KG1 (cell line): Measurements from ENCODE around the gene UFD1.
"Not testable (repeated sequence)": the region's sequence is repeated elsewhere in the genome, so short reads cannot be mapped to it uniquely, and the experiment has no call there.

ENCODE experiments used
- DNase-seq: peaks from one replicate; lab custom pipeline; 2025; lab: John Stamatoyannopoulos, UW

Gene UFD1

DNA sequence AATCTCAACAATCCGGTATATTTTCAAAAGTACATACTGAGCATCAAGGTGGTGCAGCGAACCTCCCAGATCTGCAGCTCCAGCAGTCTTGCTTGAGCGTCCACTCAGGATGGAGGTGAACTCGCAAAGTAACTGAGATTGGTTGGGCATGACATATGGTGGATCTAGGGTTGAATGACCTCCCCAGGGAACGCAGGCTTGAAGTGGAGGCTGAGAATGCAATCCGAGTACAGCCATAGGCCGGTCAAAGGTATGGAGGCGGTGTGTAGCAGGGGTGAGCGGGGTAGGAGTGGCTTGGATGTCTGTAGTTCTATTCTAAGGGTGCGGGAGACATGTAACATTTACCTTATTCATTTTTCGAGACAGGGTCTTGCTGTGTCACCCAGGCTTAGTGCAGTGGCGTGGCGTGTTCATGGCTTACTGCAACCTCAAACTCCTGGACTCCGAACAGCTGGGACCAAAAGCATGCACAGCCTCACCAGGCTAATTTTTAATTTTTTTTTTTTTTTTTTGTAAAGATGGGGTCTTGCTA is 30.9 kb downstream of the UFD1 start:
- DNase-seq, result no peak

DNA sequence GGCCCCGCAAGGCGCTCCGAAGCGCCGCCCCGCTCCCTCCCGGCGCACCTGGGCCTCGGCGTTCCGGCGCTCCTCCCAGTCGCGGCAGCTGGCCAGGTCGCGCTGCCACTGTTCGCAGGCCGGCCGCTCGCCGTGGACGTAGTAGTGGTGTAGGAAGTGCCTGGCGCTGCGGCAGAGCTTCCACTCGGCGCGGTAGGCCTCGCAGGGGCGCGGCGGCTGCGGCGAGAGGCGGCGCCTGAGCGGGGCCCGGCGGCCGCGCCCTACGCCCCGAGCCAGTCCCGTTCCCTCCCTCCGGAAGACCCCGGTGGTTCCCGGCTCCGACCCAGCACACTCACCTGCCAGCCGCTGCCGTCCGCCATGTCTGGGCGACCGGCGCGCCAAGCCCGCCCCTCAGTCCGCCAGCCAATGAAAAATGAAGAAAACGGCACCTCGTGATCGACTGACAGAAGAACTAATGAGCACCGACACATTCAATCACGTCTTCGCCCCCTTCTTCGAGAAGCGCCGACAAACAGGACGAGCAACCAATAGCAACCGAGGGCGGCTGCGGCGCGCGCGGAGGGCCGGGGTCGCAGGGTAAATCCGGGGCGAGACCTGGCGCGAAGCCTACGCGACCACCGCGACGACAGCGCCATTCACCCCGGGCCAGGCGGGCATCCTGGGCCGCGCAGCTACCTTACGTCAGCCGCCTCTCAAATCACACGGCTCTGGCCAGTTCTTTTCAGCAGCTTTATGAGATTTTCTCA is 31.5 kb downstream of the UFD1 start, which contains the start of gene C22orf39:
Gene C22orf39, minus strand, starts transcription at position 382 of the 746 bp plus-strand sequence. Its CDS starts 23 bp downstream, at position 359.
- DNase-seq, result peak; percentile 80

DNA sequence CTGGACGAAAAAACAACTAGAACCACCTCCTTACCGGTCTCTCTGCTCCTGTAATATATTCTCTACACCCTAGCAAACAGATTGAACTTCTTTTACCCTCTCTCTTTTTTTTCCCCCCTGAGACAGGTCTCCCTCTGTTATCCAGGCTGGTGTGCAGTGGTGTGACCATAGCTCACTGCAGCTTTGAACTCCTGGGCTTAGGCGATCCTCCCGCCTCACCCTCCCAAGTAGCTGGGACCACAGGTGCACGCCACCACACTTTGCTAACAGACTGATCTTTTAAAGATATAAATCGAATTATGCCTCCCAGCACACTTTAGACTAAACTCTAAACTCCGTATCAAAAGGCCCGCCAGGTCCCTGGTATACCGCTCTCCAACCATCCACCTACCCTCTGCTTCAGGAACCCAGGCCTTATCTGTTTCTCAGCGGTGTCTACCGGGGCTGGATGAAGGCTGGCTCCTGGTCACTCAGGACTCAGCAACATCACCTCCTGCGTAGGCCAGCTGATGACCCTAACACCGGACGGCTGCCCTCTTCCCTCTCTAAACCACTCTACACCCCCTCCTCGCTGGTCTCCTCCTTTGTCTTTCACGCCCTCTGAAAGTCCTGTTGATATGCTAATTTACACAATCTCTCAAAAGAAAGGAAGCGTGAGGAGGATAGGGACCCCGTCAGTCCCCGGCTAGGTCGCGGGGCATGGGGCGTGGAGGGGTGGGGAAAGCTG is 32.2 kb downstream of the UFD1 start:
- DNase-seq, result no peak

DNA sequence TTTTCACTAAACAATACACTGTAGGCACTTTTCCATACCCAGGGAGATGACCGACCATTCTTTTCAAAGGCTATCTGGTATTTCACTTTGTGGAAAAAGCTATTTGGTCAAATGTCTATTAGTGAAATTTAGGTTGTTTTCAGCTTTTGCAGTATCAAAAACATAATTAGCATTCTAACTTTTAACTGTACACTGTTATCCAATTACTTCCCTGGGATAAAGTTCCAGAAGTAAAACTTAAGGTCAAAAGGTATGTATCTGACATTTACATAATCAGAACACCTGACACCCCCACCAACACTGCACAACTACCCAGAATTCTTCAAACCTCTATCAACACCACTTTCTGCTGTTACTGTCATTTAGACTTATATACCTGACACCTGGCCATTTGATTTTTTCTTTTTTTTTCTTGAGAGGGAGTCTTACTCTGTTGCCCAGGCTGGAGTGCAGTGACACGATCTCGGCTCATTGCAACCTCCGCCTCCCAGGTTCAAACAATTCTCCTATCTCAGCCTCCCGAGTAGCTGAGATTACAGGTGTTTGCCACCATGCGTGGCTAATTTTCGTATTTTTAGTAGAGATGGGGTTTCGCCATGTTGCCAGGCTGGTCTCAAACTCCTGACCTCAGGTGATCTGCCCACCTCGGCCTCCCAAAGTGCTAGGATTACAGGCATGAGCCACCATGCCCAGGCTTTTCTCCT is 33.6 kb downstream of the UFD1 start:
- DNase-seq, result not testable (repeated sequence)

DNA sequence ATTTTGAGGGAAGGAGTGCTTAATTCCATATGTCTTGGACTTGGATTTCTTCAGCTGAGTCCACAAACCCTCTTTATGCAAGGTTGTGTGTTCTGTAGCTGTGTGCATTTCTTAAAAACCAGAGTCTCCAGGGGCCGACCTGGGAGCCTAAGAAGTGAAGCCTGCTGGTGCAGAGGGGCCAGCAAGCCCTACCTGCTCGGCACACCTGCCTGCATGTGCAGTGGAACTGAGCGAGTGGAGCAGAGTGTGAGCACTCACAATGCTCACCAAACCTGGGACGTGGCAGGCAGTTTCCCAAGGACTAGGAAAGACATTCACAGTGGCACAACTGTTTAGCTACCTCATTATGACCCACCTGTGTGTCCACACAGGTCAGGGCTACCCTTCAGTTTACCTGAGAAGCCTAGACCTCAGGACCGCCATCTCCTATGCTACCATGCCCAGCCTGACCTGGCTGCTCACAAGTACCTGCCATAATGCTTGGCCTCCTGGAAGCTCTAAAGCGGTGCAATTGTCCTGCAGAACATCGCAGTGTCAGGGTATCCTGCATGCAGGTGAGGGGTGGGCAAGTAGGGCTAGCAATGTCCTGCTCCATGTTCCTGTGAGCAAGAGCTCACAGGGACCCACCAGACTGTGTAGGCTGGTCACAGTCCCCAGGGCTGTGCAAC is 35.3 kb downstream of the UFD1 start:
- no peak for DNase-seq

DNA sequence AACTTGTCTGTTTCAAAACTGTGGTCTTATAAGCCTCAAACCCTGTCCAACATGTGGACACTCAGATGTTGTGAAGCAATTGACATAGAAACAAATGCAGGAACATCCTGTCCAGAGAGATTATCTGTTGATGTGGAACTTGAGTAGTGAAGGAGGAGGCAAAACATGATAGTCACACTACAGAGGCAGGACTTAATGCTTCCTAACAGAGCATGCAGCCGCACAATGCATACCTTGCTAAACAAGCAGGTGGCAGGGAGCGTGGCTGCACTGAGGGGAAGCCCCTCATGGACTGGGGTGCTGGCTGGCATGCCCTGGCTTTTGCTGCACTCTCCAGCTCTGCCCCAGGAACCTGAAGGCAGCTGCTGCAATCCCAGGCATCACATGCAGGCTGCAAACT is 36.8 kb downstream of the UFD1 start:
- no peak for DNase-seq

DNA sequence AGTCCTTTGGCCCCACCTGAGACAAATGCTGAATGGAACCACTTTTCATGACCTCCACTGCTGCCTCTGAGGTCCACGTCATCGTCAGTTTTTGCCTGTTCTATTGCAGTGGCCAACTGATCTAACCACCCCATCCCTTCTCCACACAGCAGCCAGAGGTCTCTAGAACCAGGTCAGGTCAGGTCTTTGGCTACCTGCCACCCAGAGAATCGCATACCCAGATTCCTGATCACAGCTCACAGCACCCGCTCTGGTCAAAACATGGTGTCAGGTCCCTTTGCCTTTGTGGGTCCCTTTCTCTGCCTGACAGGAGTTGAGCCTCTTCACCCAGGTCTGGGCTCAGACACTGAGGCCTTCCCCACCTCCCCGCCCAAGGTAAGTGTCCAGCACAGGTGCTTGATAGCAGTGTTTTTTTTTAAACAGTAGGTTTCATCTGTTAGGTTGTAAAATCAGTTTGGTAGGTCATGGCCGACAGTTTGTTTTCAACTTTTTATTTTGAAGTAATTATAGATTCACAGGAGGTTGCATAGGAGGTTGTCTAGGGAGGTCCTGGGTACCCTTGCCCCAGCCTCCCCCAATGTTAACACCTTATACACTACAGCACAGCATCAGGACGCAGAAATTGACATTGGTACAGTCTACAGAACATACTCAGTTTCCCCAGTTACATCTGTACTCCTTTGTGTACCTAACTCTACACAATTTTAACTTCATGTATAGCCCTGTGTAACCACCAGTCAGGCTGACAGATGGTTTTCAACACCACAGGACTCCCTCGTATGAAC is 38.4 kb downstream of the UFD1 start:
- DNase-seq, result no peak

DNA sequence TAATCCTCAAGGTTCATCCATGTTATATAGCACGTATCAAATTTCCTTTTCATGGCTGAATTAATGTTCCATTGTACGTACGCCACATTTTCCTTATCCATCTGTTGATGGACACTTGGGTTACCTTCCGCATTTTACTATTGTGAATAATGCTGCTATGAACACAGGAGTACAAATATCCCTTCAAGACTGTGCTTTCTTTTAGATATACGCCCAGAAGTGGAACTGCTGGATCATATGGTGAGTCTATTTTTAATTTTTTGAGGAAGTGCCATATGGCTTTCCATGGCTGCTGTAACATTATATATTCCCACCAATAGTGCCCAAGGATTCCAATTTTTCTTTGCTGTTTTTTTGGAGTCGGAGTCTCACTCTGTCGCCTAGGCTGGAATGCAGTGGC is 40.7 kb downstream of the UFD1 start:
- no peak for DNase-seq

DNA sequence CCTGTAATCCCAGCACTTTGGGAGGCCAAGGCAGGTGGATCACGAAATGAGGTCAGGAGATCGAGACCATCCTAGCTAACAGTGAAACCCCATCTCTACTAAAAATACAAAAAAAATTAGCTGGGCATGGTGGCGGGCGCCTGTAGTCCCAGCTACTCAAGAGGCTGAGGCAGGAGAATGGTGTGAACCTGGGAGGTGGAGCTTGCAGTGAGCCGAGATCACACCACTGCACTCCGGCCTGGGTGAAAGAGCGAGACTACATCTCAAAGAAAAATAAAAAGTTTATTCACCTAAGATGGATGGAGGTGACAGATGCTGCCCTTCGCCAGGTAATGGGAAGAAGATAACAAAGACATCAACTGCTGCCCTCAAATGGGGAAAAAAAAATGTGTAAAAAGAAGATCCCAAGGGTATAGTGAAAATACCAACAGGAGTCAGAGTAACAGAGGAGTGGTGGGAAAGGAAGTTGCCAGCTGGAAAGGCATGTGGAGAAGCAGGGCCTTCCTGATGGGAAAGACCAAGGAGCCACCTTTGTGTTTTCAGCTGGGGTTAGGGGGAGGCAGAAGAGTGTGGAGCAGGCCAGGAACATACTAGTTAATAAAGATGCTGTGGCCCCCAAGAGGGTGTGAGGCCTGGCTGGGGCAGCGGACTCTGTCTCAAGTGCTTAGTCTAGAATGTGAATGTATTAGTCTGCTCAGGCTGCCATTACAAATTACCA is 42.4 kb downstream of the UFD1 start:
- not testable (repeated sequence) for DNase-seq

DNA sequence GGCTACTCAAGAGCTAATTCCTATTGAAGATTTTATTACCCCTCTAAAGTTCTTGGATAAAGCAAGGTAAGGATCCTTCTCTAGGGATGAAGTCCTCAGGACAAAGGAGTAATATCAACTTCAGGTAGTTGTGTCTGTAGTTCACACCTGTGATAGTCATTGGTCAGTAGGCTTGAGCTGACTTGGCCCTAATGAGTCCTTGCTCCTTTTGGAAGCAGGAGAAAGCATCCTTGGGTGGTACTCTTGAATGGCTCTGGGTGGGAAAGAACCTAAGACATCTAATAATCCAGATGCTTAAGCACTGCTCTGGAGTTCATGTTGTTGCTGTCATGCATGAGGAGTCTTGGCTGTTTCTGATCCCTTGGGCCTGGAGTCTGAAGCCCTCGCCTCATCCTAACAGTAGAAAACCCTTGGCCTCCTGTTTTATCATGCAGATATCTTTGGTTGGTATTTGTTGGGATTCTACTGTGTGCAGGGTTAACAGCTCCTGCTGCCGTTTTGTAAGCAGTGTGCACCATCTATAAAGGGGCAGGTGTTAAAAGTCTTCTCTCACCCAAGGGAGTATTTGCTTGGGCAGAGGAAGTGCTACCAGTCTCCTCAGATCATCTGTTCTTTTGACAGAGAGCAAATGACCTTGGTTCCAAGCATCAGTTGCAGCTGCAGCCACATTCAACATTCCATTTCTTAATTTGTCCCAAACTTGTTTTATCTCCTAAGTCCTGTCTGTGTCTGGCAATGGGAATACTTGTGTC is 44.0 kb downstream of the UFD1 start:
- DNase-seq, result no peak

DNA sequence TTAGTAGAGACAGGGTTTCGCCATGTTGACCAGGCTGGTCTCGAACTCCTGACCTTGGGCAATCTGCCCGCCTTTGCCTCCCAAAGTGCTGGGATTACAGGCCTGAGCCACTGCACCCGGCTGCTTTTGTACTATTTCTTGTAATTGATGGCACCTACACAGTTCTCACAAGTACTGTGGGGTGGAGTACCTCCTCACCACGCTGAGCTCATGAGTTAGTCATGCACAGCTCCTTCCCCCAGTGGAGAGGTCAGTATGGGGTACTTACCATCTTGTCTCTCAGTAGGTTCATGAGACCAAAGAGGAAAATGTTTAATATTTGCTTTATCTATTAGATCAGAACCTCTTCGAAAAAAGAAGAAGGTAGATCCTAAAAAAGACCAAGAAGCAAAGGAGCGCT is 44.6 kb downstream of the UFD1 start:
- no peak for DNase-seq

DNA sequence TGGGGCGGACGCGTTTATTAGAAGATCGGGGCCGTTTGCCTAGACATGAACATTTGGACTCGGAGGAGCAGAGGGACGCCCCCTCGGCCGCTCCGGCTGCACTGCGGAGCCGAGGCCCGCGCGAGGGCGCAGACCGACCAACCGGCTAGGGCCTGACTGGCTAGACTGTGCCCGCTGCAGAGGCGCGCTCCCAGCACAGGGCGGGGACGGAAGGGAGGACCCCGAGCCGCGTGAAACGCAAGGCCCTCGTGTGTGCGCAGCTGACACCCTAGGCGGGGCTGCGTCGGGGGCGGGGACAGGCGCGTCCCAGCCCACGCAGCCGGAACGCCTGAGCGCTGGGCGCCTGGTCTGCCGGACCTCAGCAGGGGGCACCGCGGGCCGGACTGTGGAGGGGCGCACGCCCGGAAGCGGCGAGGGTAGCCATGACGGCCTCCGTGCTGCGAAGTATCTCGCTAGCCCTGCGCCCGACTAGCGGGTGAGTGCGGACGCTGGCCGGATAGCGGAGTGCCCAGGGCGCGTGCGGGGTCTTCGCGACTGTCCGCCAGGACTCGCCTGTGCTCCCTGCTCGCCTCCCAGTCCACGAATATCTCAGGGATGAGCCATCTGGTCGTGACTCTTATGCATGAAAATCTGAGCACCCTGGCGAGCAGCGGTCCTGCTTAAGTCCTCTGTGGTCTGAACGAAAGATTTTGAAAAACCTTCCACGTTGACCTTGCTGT is 46.7 kb downstream of the UFD1 start, which contains the start of gene MRPL40:
Gene MRPL40, plus strand, starts transcription at position 413 of the 719 bp plus-strand sequence. Its CDS starts 10 bp downstream, at position 423.
- DNase-seq, result peak; percentile 74

DNA sequence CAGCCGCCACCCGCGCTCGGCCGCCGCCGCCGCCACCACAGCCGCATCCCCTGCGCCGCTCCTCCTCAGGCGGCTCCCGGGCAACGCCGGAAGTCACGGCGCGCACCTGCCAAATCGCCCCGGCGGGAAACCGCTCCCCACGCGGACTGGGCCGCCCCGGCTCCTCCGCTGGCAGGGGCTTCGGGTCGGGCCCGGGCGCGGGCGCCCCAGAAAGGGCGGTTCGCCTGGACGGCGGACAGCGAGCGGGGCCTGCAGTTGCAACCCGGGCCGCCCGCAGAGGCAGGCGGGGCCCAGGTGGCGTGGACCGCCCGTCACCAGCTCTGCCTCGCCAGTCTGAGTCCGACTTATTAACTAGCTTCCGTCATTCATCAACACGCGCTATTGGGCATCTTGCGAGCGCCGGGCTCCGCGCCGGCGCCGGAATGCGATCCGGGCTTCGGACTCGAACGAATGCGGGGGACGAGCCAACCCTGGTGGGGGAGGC is 47.3 kb downstream of the UFD1 start, which contains the start of gene HIRA:
Gene HIRA, minus strand, starts transcription at position 85 of the 484 bp plus-strand sequence. CDS start 257 bp downstream, outside the sequence.
- peak; percentile 70 for DNase-seq

DNA sequence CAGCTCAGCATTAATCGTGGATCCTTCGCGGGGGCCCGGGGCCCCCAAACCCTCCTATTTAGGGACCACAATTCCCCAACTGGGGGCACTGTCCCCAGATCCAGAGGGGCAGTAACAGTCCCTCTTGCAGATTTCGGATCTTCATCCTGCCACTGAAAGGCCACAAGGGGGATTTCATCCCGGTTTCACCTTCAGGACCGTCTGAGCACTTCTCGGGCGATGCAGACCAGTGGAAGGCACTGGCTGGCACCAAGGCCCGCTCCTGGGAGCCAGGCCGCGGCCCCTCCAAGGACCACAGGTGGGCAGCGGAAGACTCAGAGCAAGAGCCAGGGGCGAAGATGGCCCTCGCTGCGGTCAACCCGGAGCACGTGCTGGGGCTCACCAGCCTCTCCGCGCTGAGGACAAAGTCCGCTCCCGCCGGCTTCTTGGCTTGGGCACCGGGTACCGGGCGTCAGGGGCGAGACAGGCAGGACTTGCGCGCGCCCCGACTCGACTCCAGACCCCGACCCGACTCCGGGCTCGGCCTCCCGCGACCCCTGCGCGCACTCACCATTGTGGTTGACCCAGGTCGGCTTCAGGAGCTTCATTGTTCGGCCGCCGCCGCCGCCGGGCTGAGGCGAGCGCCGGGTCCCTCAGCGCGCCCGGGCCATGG is 48.0 kb downstream of the UFD1 start:
- no peak for DNase-seq

DNA sequence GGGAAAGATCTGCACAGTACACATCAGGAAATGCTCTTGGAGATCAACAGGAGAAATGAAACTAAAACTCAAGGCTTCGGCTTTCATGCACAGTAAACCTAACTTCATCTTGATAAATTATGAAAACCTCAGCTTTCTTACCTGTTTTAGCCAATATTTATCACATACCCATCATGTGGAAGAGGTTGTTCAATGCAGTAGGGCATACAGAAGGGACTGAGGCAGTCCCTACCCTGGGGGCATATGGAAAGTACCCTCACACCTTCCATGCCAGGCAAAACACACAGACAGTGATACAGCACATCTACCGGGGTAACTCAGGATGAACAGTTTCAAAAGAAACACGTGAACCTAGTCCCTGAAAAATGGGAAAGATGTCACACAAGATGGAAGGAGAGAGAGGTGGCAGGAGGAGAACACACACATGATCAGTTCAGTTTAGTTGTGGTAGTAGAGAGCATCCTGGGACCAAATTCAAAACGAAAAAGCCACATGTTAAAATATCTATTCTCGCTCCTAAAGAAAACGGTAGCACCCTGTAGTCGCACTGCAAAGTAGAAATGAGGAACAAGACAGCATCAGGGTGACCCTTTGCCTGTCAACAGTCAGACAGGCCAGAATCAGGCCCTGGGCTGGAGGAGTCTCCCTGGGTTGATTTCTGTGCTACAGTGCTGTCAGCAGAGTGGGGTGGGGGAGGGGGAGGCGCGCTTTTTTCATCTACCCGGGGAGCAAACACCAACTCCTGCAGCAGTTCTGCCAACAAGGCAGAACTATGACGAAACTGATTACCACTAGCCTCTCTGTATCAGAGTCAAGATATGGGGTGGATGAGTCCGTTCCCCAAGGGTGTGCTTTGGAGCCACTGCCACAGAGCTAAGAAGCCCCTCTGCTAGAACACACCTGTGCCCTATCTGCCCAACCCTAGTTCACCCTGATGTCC is 48.8 kb downstream of the UFD1 start:
- DNase-seq, result peak; percentile 16

DNA sequence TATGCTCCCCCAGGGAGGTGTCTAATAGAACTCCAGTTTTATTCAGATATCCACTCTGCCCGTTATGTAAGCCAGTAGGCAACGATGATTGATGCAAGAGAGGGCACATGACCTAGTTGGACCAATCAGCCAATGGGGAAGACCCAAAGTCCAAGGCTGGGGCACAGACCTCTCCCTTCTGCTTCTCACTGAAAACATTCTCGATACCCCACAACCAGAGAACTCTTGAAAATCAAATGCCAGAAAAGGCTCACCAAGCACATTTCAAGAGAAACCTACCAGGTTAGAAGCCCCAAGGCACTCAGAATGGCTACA is 54.9 kb downstream of the UFD1 start:
- no peak for DNase-seq
